Measurements from ENCODE around the gene ITCH. TPM values are rescaled to one million over a fixed set of nuclear protein-coding genes. Genes with fewer than 3 reads are reported as not detected.
"Not testable (repeated sequence)": the region's sequence is repeated elsewhere in the genome, so short reads cannot be mapped to it uniquely, and the experiment has no call there.

The ITCH gene
- total RNA-seq, 1 donor from 2014 or later: 54.8 TPM

DNA sequence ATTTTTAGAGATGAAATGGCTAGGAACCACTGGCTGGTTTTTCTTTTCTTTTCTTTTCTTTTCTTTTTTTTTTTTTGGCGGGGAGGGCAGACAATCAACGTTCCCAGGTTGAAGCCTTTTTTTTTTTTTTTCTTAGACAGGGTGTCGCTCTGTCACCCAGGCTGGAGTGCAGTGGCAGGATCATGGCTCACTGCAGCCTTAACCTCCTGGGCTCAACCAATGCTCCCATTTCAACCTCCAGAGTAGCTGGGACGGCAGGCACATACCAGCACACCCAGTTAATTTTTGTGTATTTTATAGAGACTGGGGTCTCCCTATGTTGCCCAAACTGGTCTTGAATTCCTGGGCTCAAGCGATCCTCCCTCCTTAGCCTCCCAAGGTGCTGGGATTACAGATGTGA, 18.8 kb upstream of the ITCH start:
- DNase-seq: no peak

DNA sequence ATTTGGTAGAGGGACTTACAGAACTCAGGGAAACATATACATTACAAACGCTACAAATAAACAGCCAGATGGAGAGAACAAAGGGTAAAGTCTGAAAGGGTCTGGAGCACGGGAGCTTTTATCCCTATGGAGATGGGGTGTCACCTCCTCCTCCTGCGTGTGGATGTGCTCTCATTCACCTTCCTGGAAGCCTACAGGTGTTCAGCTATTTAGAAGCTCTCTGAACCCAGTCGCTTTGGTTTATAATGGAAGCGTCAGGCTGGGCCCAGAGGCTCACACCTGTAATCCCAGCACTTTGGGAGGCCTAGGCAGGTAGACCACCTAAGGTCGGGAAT, 17.7 kb upstream of the ITCH start:
- no peak for DNase-seq

DNA sequence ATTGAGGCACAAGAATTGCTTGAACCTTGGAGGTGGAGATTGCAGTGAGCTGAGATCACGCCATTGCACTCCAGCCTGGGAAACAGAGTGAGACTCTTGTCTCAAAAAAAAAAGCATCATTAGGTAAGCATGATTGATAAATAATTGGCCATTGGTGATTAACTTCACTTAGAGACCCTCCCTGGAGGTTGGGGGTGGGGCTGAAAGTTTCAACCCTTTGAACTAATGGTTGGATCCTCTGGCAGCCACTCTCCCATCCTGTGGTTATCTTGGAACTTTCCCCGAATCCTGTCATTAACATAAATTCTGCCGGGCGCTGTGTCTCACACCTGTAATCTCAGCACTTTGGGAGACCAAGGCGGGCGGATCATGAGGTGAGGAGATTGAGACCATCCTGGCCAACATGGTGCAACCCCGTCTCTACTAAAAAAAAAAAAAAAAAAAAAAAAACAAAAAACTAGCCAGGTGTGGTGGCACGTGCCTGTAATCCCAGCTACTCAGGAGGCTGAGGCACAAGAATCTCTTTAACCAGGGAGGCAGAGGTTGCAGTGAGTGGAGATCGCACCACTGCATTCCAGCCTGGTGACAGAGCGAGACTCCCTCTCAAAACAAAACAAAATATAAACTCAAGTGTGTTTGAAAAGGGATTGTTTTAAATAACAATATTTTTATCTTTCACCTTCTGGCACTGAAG, 17.1 kb upstream of the ITCH start:
- DNase-seq: not testable (repeated sequence)

DNA sequence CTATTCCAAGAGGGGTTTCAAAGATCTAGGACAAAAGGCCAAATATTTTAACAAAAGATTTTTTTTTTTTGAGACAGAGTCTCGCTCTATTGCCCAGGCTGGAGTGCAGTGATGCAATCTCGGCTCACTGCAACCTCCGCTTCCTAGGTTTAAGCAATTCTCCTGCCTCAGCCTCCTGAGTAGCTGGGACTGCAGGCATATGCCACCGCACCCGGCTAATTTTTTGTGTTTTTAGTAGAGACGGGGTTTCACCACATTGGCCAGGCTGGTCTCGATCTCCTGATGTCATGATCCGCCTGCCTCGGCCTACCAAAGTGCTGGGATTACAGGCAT, 16.6 kb upstream of the ITCH start:
- not testable (repeated sequence) for DNase-seq

DNA sequence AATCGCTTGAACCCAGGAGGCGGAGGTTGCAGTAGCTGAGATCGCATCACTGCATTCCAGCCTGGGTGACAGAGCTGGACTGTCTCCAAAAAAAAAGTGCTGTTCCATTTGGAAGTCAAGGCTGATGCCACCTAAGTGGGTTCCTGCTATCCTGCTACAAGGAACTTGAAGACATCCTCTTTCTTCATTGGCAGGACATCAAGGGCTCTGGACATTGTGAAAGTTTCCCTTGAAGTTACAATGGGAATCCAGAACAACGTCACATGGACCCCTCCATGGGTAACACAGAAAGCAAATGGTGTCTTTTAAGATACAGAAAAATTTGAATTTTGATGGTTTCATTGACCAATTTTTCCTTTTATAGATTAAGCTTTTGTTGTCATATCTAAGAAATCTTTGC, 15.5 kb upstream of the ITCH start:
- DNase-seq: no peak

DNA sequence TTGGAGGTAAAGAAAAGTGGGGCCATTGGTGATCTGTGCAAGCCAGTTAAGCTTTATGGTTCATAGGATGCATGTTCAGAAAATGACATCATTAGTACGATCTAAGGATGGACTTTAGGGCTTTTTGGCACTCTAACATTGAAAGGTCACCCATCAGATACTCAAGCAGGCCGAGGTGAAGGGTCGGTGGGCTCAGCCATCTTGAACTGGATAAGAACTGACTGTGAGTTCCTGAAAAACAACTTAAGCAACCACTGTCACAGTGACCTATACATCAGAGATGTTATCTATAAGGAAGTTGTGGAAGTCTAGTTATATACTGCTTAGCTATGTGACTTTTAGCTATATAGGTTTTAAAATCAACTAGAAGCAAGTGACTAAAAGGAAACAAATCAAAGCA, 13.0 kb upstream of the ITCH start:
- DNase-seq: no peak

DNA sequence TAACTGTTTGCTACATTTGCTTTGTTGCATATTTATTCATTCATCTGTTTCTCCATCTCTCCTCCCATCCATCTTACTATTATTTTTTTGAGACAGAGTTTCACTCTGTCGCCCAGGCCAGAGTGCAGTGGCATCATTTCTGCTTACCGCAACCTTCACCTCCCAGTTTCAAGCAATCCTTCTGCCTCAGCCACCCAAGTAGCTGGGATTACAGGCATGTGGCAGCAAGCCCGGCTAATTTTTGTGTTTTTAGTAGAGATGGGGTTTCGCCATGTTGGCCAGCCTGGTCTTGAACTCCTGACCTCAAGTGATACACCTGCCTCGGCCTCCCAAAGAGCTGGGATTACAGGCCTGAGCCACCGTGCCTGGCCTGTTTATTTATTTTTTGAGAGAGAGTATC, 9.6 kb upstream of the ITCH start:
- not testable (repeated sequence) for DNase-seq

DNA sequence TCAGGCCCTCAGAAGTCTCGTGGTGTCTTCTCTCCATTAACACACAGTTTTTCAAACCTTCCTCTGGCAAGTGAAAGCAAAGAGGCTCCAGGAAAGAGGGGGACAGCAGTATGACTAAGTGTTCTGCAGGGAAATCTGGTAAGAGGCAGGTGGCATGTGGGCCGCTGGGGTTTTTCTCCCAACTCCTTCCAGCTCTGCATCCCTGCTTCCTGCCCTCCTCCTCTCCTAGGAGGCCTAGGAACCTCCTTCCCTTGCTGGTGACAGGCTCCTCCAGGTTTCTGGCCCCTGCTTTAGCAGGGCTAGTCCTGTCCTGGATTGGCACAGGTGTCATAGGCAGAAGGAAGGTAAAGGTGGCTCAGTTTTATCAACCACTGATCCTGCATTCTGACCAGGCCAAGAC, 7.6 kb upstream of the ITCH start:
- DNase-seq: no peak

DNA sequence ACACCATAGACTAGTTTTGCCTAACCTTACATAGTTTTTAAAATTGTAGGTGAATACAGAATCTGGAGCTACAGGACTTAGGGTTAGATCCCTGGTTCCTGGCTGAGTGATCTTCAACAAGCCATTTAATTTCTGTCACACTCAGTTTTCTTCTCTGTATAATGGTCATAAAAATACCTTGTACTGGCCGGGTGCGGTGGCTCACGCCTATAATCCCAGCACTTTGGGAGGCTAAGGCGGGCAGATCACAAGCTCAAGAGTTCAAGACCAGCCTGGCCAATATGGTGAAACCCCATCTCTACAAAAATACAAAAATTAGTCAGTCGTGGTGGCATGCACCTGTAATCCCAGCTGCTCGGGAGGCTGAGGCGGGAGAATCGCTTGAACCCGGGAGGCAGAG, 3.3 kb upstream of the ITCH start:
- DNase-seq: not testable (repeated sequence)

DNA sequence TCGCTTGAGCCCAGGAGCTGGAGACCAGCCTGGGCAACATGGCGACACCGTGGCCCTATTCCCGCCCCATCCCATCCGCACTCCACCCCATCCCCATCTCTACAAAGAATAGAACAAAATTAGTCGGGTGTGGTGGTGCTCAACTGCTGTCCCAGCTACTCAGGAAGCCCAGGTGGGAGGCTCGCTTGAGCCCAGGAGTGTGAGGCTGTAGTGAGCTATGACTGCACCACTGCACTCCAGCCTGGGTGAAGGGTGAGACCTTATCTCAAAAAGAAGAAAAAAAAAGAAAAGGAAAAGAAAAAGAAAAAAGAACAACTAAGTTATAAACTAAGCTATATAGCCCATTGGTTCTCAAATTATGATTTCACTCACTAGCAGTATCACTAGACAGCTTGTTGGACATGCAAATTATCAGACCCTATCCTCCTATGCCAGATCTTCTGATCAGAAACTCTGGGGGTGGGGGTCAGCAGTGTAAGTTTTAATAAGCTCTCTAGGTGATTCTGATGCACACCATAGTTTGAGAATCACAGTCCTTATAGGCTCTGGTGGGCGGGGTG, 491 bp upstream of the ITCH start:
- DNase-seq: no peak

DNA sequence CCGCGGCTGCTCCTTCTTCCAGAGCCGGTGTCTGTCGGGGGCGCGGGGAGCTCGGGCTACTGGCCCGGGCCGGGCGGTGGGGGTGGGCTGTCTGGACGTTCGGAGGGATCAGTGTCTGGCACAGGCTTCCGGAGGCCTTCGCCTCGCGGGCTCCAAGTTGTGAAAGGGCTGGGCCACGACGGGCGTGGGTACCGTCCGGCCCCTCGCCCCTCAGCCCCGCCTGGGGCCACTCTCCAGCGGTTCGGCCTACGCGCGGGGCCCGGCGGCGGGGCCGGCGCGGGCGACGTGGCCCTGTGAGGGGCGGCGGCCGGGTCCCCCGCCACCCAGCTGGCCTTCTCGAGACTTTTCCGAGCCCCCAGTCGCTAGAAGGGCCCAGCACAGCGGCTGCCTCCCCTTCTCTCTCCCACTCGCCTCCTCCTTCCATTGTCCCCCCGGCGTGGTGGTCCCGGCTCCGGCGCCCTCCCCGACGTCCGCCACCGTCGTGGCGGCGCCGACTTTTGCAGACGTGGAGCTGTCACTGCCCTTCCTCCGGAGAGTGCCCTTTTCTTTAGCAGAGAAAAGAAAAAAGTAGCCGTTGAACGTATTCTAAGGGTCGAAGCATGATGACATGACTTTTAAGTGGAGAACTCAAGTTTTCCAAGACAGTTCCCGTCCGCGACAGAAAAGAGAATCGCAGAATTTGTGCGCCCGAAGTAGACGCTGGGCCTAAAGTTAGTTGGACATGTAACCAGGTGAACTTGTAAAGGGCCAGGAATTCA, 571 bp downstream of the ITCH start:
- DNase-seq: no peak

DNA sequence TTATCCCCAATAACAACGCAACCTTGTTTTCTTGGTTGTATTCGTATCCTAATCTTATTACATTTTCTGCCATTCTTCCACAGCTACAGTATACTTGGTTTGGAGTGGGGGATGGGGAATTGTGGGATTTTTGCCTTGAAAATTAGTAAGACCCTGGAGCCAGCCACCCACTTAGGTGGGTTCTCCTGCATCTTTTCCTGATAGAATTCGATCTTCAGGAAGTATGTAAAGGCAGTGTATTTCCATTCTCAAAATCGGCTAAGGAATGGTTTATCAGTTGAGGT, 1.1 kb downstream of the ITCH start:
- DNase-seq: peak; percentile 25

DNA sequence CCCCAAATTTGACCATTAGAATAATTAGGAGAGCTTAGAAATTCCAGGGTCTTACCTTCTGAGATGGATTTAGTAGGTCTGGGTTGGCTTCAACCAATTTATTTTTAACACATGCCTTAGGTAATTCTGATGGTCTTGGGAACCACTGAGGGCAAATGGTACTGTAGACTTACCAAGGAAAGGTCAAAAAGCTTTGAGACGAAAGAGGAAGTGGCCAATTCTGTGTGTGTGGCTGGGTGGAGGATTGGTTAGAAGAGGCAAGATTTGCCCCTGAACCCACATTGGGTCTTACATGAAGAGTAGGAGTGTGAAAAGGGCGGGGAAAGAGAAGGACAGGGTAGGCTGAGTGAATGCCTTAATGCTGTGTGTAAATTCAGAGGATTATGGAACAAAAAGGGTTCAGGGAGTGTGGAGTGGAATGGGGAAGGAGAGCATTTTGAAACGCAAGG, 2.7 kb downstream of the ITCH start:
- no peak for DNase-seq

DNA sequence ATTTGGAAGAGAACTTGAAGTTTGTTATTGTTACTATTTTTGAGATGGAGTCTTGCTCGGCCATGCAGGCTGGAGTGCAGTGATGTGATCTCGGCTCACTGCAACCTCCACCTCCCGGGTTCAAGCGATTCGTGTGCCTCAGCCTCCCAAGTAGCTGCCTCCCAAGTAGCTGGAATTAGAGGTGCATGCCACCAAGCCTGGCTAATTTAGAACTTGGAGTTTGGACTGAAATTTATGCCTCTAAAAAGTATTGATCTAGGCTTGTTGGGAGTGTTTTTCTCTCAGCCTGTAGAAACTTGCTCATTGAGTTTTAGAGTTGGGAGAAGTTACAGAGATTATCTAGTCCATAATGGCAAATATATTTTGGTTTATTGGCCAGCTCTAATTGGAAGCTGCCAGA, 4.1 kb downstream of the ITCH start:
- no peak for DNase-seq

DNA sequence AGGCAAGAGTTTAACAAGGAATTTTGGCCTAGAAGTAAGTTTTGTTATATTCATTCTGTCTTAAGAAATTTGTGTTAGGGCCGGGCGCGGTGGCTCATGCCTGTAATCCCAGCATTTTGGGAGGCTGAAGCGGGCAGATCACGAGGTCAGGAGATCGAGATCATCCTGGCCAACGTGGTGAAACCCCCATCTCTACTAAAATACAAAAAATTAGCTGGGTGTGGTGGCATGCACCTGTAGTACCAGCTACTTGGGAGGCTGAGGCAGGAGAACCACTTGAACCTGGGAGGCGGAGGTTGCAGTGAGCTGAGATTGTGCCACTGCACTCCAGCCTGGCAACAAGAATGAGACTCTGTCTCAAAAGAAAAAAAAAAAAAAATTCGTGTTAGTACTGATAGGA, 4.8 kb downstream of the ITCH start:
- not testable (repeated sequence) for DNase-seq

DNA sequence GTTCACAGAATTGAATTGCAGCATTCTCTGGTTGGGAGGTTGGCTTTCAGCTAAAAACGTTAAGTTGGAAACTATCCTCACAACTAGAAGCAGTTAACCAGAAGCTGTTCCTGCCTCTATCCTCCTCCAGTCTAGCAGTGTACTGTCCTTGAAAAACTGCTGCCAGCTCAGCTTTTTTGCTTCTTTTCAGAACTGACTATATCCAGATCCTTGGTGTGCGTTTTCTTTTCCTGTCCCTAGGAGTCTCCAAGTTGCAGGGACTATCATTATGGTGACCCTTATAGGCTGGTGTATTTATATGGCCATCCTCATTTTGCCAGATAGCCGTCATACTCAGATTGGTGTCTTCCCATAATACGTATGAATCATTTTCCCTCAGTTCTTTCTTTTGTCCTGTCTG, 5.5 kb downstream of the ITCH start:
- DNase-seq: no peak

DNA sequence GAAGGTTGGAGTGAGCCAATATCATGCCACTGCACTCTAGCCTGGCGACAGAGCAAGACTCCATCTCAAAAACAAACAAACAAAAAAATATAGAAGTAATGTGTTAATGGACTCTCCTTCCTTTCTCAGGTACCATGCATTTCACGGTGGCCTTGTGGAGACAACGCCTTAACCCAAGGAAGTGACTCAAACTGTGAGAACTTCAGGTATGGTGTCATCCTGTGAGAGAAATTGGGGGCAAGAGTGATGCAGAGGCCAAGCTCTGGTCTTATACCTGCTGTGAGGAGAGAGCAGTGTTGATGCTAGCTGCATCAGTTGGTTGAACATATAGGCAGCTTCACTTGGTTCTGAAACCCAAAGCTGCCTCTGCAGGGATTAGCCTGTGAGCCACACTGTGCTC, 6.2 kb downstream of the ITCH start:
- DNase-seq: no peak

DNA sequence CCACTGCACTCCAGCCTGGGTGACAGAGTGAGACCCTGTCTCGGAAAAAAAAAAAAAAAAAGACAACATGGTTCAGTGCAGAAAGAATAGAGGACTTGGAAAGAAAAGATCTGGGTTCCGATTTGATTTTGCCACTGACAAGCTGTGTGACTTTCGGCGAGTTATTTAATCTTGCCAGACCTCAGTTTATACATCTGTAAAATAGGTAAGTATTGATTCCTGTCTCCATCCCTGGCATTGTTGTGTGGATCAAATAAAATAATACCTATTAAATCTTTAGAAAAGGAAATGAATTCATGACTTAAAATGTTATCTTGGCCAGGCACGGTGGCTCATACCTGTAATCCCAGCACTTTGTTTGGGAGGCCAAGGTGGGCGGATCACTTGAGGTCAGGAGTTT, 7.0 kb downstream of the ITCH start:
- DNase-seq: no peak

DNA sequence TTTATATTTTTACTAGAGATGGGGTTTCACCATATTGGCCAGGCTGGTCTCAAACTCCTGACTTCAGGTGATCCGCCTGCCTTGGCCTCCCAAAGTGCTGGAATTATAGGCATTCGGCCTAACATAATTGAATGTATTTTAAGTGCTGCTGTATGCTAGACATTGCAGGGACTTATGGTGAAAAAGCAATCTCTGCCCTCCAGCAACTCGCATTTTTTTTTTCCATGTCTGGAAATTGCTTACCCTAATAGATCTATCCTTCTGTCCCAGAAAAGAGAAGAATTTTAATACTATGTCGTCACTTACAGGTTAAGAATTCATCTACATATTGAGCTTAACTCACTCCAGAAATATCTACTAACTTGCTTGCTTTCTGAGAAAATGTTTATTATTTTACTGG, 10.4 kb downstream of the ITCH start:
- no peak for DNase-seq

DNA sequence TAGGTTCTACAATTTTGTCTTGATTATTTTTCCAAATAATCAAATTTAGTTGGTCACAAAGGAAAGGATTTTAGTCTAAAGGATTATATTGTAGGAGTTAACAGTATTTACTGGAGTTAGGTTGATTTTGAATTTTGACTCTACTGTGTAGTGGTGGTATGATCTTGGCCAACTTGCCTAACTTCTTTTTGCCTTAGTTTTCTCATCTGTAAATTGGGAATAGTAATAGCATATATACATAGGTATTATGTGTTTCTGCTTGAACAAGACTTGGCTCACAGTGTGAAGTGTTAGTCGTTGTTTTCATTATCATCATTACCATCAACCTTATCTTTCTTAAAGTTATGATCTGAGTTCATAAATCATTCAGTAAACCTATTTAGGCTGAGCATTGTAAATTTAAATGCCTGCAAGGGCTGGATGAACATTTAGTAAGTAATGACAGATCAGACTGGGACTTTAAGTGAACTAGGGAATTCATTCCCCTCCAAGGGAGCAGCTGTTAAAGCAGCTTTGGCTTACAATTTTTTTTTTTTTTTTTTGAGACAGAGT, 11.2 kb downstream of the ITCH start:
- DNase-seq: no peak

DNA sequence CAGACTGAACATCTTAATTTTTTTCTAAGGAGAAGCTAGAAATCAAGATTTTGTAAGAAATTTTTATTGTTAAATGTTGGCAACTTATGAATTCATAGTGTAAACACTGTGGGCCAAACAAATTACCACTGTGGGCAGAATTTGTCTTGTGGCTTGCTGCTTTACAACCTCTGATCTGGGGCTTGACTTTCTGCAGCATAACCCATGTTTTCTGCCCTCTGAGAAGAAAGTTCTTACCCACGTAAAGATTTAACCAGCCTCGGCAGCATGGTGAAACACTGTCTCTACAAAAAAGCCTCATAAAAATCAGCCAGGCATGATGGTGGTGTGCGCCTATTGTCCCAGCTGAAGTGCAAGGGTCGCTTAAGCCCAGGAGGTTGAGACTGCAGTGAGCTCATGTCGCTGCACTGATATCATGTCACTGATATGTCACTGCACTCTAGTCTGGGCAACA, 12.9 kb downstream of the ITCH start:
- no peak for DNase-seq

DNA sequence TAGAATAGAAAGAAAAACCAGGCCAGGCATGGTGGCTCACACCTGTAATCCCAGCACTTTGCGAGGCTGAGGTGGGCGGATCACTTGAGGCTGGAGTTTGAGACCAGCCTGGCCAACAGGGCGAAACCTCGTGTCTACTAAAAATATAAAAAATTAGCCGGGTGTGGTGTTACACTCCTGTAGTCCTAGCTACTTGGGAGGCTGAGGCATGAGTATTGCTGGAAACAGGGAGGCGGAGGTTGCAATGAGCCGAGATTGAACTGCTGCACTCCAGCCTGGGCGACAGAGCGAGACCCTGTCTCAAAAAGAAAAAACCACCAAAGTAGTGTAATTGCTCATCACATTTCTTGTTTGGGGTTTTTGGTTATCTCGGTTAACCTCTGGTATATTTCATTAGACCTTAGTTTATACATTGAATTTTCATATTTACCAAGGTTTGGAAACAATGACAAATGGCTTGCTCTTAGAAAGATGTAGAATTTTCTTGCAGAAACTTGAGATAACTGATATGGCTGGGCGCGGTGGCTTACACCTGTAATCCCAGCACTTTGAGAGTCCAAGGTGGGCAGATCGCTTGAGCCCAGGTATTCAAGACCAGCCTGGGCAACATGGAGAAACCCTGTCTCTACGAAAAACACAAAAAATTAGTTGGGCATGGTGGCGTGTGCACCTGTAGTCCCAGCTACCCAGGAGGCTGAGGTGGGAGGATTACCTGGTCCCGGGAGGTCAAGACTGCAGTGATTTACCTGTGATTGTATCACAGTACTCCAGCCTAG, 14.2 kb downstream of the ITCH start:
- no peak for DNase-seq

DNA sequence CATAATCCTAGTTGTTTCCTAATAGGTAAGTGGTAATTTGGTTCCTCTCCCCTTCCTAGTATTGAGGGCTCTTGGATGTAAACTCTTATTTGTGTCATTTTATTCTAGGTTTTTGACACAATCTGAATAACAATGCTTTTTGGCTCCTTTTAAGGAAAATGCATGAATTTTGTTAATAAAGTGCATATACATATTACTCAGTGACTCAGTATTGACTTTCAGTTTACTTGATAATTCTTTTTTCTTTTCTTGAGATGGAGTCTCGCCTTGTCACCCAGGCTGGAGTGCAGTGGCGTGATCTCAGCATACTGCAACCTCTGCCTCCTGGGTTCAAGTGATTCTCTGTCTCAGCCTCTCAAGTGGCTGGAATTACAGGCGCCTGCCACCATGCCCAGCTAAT, 19.1 kb downstream of the ITCH start:
- DNase-seq: no peak
